HG03064 (cell line): Measurements from ENCODE around the gene CNBP.
A peak's percentile ranks its signal among the peaks of the same experiment; 100 is the strongest.
"Not testable (repeated sequence)": the region's sequence is repeated elsewhere in the genome, so short reads cannot be mapped to it uniquely, and the experiment has no call there.

Experiments used
- ATAC-seq: cut with Tn5 transposase; IDR thresholded peaks from one replicate; pipeline ENCODE4 v1.9.1; 2021; ENCODE audit warnings: low read depth; ENCODE audit not compliant: unreplicated experiment

CNBP gene

DNA sequence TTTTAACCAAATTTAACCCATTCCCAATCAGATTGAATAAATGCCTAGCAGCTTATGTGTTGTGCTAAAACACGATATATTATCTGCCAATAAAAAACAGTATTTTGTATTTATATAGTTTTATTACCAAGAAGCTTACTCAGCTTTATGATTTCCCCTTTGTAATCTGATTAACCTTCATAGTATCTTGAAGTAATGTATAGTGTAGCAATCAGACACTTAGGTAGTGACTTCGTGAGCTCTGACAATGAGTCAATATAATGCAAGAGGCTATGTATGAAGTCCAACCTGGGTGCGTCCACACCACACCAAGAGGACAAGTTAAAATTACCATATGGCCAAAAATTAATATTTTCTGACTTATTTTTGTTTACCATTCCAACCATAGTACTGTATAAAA, 2.1 kb upstream of the CNBP start:
- no peak for ATAC-seq

GRCh38 chr3:129184784-129185542, 1.3 kb upstream of the CNBP start:
- ATAC-seq = not testable (repeated sequence)

- ATAC-seq = peak; percentile 2
These were observed 631 bp upstream of the CNBP start for GRCh38 chr3:129184396-129184657.

DNA sequence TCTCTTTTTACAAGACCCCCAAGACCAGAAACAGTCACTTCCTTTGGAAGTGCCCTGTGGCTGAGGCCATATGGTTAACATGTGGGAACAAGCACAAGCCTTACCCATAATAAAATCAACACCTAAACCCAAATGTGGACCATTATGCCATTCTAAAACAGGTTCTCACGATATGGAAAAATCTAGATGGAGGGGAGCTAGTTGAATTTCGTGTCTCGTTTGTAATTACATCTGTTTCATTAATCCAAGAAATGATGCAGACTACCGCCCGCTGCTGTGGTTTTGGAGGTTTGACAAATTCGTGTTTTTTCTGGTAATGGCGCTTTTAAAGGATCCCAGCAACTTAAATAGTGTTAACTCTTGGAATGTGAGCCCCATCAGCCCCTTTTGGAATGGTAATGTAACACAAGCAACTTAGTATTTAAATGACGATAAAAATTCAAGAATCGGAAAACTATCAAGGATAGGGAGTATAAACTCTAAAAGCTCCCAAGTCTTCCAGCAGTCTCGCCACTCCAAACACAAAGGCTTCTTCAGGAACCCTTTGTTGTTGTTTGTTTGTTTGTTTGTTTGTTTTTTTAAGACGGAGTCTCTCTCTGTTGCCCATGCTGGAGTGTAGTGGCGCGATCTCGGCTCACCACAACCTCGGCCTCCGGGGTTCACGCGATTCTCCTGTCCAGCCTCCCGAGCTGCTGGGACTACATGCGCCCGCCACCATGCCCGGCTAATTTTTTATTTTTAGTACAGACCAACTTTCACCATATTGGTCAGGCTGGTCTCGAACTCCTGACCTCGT, 1.1 kb downstream of the CNBP start:
- no peak for ATAC-seq

GRCh38 chr3:129181819-129182218, 1.9 kb downstream of the CNBP start:
- ATAC-seq = no peak

DNA sequence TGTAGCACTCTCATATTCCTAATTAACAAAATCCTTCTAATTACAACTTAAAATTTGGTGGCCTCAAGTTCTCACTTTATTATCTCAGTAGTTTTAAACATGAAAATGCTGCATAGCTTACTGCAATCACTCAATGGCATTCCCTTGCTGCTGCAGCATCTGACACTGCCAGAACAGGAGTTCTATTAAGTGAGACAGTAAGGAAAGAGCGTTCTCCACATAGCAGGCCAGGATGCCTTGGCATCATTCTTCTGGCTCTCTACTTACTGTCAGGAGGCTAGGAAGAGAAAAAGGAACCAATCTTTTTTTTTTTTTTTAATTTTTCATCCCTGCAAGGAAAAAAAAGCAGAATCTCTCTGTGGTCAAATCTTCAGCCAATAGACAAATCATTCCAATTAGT, 3.2 kb downstream of the CNBP start:
- ATAC-seq = no peak

- no peak for ATAC-seq
These were observed 7.6 kb downstream of the CNBP start for GRCh38 chr3:129176051-129176450.

DNA sequence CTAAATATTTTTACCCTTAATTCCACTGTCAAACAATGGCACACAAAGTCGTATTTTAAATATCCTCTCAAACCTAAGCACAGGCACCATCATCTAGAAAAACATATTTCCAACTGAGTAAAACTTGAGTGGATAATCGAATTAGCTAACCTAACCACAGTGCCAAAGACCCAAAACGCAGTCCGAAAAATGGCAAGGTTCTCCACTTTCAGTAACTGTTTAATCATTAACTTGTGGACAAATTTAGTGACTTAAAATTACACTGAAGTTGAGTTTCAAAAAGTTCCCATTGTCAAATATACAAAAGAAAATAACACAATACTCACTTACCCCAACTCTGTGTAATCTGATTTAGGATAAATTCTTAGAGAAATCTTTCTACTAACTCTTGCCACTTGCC, 10.0 kb downstream of the CNBP start:
- no peak for ATAC-seq

DNA sequence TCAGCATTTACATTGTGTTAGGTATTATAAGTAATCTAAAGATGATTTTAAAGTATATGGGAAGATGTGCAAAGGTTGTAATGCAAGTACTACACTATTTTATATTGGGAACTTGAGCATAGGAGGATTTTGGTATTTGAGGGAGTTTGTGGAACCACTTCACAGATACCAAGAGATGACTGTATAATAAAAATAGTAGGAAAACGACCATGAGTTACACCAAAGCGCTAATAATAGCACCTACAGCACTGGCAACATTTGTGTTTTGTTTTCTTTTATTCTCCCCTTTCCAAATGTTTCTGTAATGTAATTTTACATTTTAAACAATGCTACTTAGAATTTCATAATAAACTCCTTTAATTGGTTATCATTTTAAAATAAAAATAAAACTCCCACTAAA, 10.5 kb downstream of the CNBP start:
- ATAC-seq = no peak

GRCh38 chr3:129166579-129167332, 16.9 kb downstream of the CNBP start:
- no peak for ATAC-seq

GRCh38 chr3:129165594-129165993, 18.1 kb downstream of the CNBP start:
- ATAC-seq = not testable (repeated sequence)

GRCh38 chr3:129164500-129164899, 19.2 kb downstream of the CNBP start:
- no peak for ATAC-seq

- no peak for ATAC-seq
These were observed 20.7 kb downstream of the CNBP start for GRCh38 chr3:129162729-129163579.

DNA sequence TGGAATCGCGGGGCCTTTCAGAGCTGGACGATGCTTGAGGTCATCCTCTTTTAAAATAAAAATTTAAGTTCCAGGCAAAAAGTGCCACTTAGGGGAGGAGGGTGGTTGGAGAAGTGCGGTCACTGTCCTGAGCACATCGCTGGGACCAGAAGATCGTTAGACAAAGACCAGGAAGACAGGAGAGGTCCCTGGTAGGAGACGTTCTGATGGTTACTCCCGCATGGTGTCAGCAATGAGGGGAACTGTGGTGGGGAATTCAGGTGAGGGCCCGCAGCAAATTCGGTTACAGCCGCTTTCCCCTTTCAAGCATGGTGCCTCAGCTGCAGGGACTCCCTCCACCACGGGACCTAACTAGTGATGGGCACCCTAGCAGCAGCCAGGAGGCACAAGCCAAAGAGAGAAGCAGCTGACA, 21.8 kb downstream of the CNBP start:
- peak; percentile 5 for ATAC-seq

- peak; percentile 75 for ATAC-seq
These were observed 22.5 kb downstream of the CNBP start, which contains the start of gene ISY1 for GRCh38 chr3:129160891-129161859. ISY1 (minus strand) TSS chr3:129161063; CDS start chr3:129160975, 88 bp downstream.

DNA sequence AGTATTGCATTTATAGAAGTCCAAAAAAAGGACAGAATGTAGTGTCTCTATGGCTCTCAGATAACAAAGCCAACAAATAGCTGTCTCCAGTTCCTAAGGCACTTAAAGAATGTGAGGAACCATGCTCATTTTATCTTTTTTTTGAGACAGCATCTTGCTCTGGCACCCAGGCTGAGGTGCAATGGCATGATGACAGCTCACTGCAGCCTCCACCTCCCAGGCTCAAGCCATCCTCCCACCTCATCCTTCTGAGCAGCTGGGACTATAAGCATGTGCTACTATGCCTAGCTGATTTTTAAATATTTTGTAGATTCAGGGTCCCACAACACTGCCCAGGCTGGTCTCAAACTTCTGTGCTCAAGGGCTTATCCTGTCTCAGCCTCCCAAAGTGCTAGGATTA, 38.9 kb downstream of the CNBP start:
- no peak for ATAC-seq

GRCh38 chr3:129141011-129141410, 42.7 kb downstream of the CNBP start:
- not testable (repeated sequence) for ATAC-seq

DNA sequence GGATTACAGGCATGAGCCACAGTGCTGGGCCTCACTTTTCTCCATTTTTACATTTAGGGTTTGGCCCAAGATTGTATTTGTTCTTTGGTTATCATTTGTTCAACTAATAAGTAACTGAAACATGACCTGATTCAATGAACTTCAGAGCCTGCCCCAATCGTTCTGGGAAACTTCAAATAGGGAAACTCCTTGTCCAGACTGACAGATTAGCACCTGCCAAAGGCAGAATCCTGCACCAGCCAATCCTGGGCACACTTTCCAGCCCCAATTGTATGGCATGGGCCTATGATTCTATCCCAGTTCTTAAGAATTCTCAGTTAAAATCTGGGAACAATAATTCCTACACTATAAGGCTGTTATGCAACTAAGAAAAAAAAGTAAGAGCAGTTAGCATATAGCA, 43.8 kb downstream of the CNBP start:
- no peak for ATAC-seq

DNA sequence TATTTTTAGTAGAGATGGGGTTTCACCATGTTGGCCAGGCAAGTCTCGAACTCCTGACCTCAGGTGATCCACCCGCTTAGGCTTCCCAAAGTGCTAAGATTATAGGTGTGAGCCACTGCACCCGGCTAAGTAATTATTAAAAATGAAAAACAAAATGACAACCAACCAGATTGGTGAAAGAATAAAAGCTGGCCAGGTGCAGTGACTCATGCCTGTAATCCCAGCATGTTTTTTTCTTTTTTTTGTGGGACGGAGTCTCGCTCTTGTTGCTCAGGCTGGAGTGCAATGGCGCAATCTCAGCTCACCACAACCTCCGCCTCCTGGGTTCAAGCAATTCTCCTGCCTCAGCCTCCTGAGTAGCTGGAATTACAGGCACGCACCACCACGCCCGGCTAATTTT, 47.4 kb downstream of the CNBP start:
- ATAC-seq = not testable (repeated sequence)
